ENCODE results near the gene SMYD3.

- TF ChIP-seq CTCF (IDR thresholded peaks at IDR 0.05 in 2 of 3, conservative IDR thresholded peaks at IDR 0.05 in 1 of 3; ENCODE audit: control insufficient read depth in 2 of 3, extremely low read depth in 1 of 3, insufficient read depth in 1 of 3, low read depth in 3 of 3, low read length in 3 of 3) (no peak), IKZF1 (conservative IDR thresholded peaks at IDR 0.05) (no peak), CBFB (IDR thresholded peaks at IDR 0.05; ENCODE audit: low read depth) (no peak), EZH2 (IDR thresholded peaks at IDR 0.05; ENCODE audit: borderline replicate concordance, control insufficient read depth, low read depth, low read length) (no peak), POLR2A (IDR thresholded peaks at IDR 0.05; ENCODE audit: low read depth, low read length) (no peak), CEBPB (IDR thresholded peaks at IDR 0.05; ENCODE audit: borderline replicate concordance in 1 of 2, low read depth in 2 of 2, low read length in 2 of 2) (no peak), GABPA (IDR thresholded peaks at IDR 0.05; ENCODE audit: low read depth) (no peak), BCL3 (IDR thresholded peaks at IDR 0.05; ENCODE audit: borderline replicate concordance, insufficient read depth, low read depth, low read length, poor library complexity, severe bottlenecking) (no peak), CBX5 (IDR thresholded peaks at IDR 0.05; ENCODE audit: low read depth) (no peak)
- TF ChIP-seq, protein P1, sequence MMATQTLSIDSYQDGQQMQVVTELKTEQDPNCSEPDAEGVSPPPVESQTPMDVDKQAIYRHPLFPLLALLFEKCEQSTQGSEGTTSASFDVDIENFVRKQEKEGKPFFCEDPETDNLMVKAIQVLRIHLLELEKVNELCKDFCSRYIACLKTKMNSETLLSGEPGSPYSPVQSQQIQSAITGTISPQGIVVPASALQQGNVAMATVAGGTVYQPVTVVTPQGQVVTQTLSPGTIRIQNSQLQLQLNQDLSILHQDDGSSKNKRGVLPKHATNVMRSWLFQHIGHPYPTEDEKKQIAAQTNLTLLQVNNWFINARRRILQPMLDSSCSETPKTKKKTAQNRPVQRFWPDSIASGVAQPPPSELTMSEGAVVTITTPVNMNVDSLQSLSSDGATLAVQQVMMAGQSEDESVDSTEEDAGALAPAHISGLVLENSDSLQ (IDR thresholded peaks at IDR 0.05), result no peak
- TF ChIP-seq, protein P2, sequence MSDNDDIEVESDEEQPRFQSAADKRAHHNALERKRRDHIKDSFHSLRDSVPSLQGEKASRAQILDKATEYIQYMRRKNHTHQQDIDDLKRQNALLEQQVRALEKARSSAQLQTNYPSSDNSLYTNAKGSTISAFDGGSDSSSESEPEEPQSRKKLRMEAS (IDR thresholded peaks at IDR 0.05; ENCODE audit: low read depth, low read length), result no peak
Measured at GRCh38 chr1:246111570-246111969, 395.5 kb downstream of the SMYD3 start.
